Aorta (tissue), 5 donors: ENCODE results near the gene COL21A1. TPM values are rescaled to one million over a fixed set of nuclear protein-coding genes. Genes with fewer than 3 reads are reported as not detected.

Source experiments
- ATAC-seq: fragments of 200-7000 bp; cut with Tn5 transposase; one replicate; pipeline ENCODE4 v1.9.1; 2022; ENCODE audit warnings: moderate library complexity; ENCODE audit not compliant: low FRiP score
- DNase-seq, 2 donors: peaks; one replicate each; pipeline ENCODE4 v3.0.0-alpha.2; 2020
- H3K27ac ChIP-seq, 2 donors: one replicate each; pipeline ENCODE4 v1.5.1; 2013; ENCODE audit warnings: low read length in 2 of 2, mild to moderate bottlenecking in 2 of 2, moderate library complexity in 2 of 2, control low read depth in 1 of 2, inconsistent platforms in 1 of 2, low read depth in 1 of 2
- H3K27me3 ChIP-seq, 2 donors: one replicate each; pipeline ENCODE4 v1.6.1; 2013; ENCODE audit warnings: control low read depth in 1 of 2, low read length in 1 of 2, mild to moderate bottlenecking in 1 of 2, moderate library complexity in 1 of 2; ENCODE audit not compliant: insufficient read depth in 2 of 2, control insufficient read depth in 1 of 2
- H3K36me3 ChIP-seq, 2 donors: one replicate each; pipeline ENCODE4 v1.6.1; 2013; ENCODE audit warnings: control low read depth in 1 of 2, low read length in 1 of 2, mild to moderate bottlenecking in 1 of 2; ENCODE audit not compliant: insufficient read depth in 2 of 2, control insufficient read depth in 1 of 2
- H3K4me1 ChIP-seq, 2 donors: one replicate each; pipeline ENCODE4 v1.6.1; 2013; ENCODE audit warnings: low read length in 2 of 2, control low read depth in 1 of 2, mild to moderate bottlenecking in 1 of 2, moderate library complexity in 1 of 2; ENCODE audit not compliant: insufficient read depth in 2 of 2, control insufficient read depth in 1 of 2
- H3K4me3 ChIP-seq, 2 donors: one replicate each; pipeline ENCODE4 v1.5.1; 2013; ENCODE audit warnings: low read length in 2 of 2, control low read depth in 1 of 2, mild to moderate bottlenecking in 1 of 2
- H3K9me3 ChIP-seq: one replicate; pipeline ENCODE4 v1.6.1; 2013; ENCODE audit warnings: mild to moderate bottlenecking, low read length; ENCODE audit not compliant: control insufficient read depth
- WGBS, 2 donors: extraction: QIAGEN DNeasy Blood & Tissue Kit; methylation state at CpG; one replicate each; pipeline ENCODE4 v1.1.7; 2013; 5-methylcytosine and 5-hydroxymethylcytosine counted together
- intact Hi-C, 2 donors: fragments of 100-400 bp; cut with DNase I; formaldehyde crosslinking; loops; one replicate each; pipeline versions ENCODE4 v1.14.2 to v1.15.0; 2022
- polyA plus RNA-seq, 2 donors: library from polyadenylated mRNA; stranded (reverse); fragments of 200-250 nt; gene quantifications; one replicate each; pipeline ENCODE4 v1.2.3, GENCODE V29; 2013
- total RNA-seq, 2 donors: library from RNA; stranded (reverse); fragmentation: NEBNext Ultra II Directional; extraction: Animal tissue kit (Norgen Biotek cat#: 25700); gene quantifications; one replicate each; pipeline ENCODE4 v1.2.1, GENCODE V29; 2021
- donor health status: healthy with polysubstance abuse.
- donor health status: Bipolar disorder and iron deficiency.
- donor health status: DM: no; HTN: no; CAD: no.
- donor health status: DM: no; HTN: no; CAD: no.
- donor health status: DM: yes; HTN: yes; CAD: no.

The COL21A1 gene
- total and polyA plus RNA-seq, 4 donors, result 22.5 to 67.0 (median 31.1) TPM

- WGBS, 2 donors, result 53 to 72% methylated on average over 9 of the region's 9 CpGs
- no peaks in the 10 kb centered on the region for H3K27me3 ChIP-seq
- ATAC-seq (no peak), DNase-seq (no peak)
- H3K4me1 ChIP-seq, result no peaks in the 10 kb centered on the region
- H3K4me3 ChIP-seq, result peak overlapping the region in 1 of 2 donors; percentile 14
- H3K36me3 ChIP-seq, result no peaks in the 10 kb centered on the region
- intact Hi-C loops, result loop anchor here in 1 of 2 donors (10.0 kb wide), 1 partner anchor 46 kb away; no protein-coding TSS in a partner anchor
- no peak overlapping the region for H3K27ac ChIP-seq
- no peaks in the 10 kb centered on the region for H3K9me3 ChIP-seq
These were observed 59.0 kb downstream of the COL21A1 start for GRCh38 chr6:56188429-56188828.

- Histone ChIP-seq H3K27me3 (no peaks in the 10 kb centered on the region), H3K9me3 (no peaks in the 10 kb centered on the region), H3K36me3 (no peaks in the 10 kb centered on the region), H3K27ac (no peak overlapping the region), H3K4me1 (no peaks in the 10 kb centered on the region), H3K4me3 (no peak overlapping the region)
- DNase-seq, result no peak
- ATAC-seq, result no peak
- intact Hi-C loops, result loop anchor here in 1 of 2 donors (10.0 kb wide), 1 partner anchor 47 kb away; no protein-coding TSS in a partner anchor
These were observed 59.7 kb downstream of the COL21A1 start for GRCh38 chr6:56187686-56188085.

- Histone ChIP-seq H3K4me1 (peaks cover 0 to 4% of the 10 kb centered on the region in 2 donors), H3K27ac (no peak overlapping the region), H3K4me3 (no peak overlapping the region), H3K27me3 (no peaks in the 10 kb centered on the region), H3K36me3 (no peaks in the 10 kb centered on the region), H3K9me3 (no peaks in the 10 kb centered on the region)
- ATAC-seq, result no peak
- intact Hi-C loops, result no loop called here
- no peak for DNase-seq
These were observed 70.6 kb downstream of the COL21A1 start for GRCh38 chr6:56176741-56177140.

DNA sequence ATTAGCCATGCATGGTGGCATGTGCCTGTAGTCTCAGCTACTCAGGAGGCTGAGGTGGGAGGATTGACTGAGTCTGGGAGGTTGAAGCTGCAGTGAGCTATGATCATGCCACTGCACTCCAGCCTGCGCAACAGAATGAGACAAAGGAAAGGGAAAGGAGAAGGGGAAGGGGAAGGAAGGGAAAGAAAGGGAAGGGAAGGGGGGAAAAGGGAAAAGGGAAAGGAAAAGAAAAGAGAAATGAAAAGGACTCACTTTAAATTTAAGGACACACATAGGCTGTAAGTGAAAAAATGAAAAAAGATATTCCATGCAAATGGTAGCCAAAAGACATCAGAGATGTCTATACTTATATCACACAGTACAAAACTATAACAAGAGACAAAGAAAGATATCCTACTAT, 74.2 kb downstream of the COL21A1 start:
- intact Hi-C loops, result no loop called here
- no peak for ATAC-seq
- WGBS, 2 donors, result 89 to 98% methylated on average over 1 of the region's 1 CpG
- Histone ChIP-seq H3K27ac (no peak overlapping the region), H3K36me3 (no peaks in the 10 kb centered on the region), H3K9me3 (no peaks in the 10 kb centered on the region), H3K27me3 (no peaks in the 10 kb centered on the region), H3K4me1 (no peaks in the 10 kb centered on the region), H3K4me3 (no peak overlapping the region)
- DNase-seq, result no peak

- DNase-seq (no peak), ATAC-seq (no peak)
- no peaks in the 10 kb centered on the region for H3K27me3 ChIP-seq
- no peaks in the 10 kb centered on the region for H3K4me1 ChIP-seq
- intact Hi-C loops, result no loop called here
- H3K36me3 ChIP-seq, result no peaks in the 10 kb centered on the region
- 80 to 92% methylated on average over 2 of the region's 2 CpGs for WGBS, 2 donors
- H3K27ac ChIP-seq, result no peak overlapping the region
- H3K4me3 ChIP-seq, result no peak overlapping the region
- no peaks in the 10 kb centered on the region for H3K9me3 ChIP-seq
These were observed 75.2 kb downstream of the COL21A1 start for GRCh38 chr6:56172144-56172543.

DNA sequence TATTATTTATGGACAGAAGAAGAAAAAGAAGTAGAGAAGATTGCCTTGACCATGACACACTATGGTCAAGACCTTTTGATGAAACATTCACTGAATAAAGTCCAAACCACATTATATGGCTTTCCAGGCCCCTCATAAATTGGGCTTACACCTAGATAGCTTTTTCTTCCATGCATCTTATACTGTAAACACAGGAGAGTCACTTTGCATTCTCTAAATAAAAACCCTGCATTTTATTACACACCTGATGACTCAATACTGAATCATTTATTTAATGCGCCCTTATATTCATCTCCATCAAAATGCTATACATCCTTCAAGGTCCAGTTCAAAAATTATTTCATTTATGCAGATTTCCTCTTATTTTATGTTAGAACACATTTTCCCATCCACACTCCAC, 78.0 kb downstream of the COL21A1 start:
- no peak overlapping the region for H3K27ac ChIP-seq
- no peaks in the 10 kb centered on the region for H3K27me3 ChIP-seq
- WGBS, 2 donors, result 98 to 100% methylated on average over 1 of the region's 1 CpG
- H3K9me3 ChIP-seq, result no peaks in the 10 kb centered on the region
- no peaks in the 10 kb centered on the region for H3K4me1 ChIP-seq
- no peak overlapping the region for H3K4me3 ChIP-seq
- intact Hi-C loops, result no loop called here
- DNase-seq (no peak), ATAC-seq (no peak)
- no peaks in the 10 kb centered on the region for H3K36me3 ChIP-seq

DNA sequence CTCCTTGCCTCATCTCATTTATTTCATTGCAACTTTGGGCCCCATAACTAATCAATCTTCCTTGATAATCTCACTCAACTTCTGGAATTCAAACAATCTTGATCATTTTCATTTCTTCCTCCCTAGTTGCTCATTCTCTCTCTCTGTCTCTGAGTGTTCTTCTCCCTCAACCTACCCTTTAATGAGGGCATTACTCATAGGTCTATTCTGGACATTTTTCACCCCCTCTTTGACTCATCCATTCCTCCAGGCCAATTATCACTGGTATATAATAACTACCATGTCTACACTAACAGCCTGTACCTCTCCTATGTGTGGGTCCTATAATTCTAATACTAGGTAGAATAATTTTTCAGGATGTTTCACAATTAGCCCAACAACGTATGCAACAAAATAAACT, 78.8 kb downstream of the COL21A1 start:
- DNase-seq (no peak), ATAC-seq (no peak)
- intact Hi-C loops, result no loop called here
- Histone ChIP-seq H3K27ac (no peak overlapping the region), H3K4me3 (no peak overlapping the region), H3K36me3 (no peaks in the 10 kb centered on the region), H3K4me1 (no peaks in the 10 kb centered on the region), H3K9me3 (no peaks in the 10 kb centered on the region), H3K27me3 (no peaks in the 10 kb centered on the region)
- WGBS, 2 donors, result 60 to 69% methylated on average over 1 of the region's 1 CpG

GRCh38 chr6:56162081-56162480, 85.3 kb downstream of the COL21A1 start:
- Histone ChIP-seq H3K9me3 (no peaks in the 10 kb centered on the region), H3K36me3 (peaks cover 0 to 5% of the 10 kb centered on the region in 2 donors), H3K4me1 (no peaks in the 10 kb centered on the region), H3K27me3 (no peaks in the 10 kb centered on the region), H3K27ac (no peak overlapping the region), H3K4me3 (no peak overlapping the region)
- 33 to 38% methylated on average over 1 of the region's 1 CpG for WGBS, 2 donors
- ATAC-seq (no peak), DNase-seq (no peak)
- intact Hi-C loops, result no loop called here

DNA sequence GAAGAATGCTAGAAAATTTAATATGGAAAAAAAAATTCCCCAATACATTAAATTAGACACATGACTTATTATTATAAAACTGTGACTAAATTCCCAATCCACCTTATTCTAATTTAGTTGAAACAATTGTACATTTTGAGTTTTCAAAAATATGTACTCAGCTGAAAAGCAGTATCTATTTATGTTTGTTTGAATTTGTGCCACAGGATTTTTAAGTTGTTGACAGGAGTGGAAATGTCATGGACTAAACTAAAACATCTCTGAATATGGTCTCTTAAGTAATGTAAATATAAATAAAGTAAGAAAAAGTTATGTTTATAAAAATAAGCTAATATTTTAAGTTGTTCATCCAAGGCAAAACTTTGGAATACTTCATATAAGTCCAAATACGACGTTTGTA, 86.9 kb downstream of the COL21A1 start:
- Histone ChIP-seq H3K4me3 (no peak overlapping the region), H3K27me3 (no peaks in the 10 kb centered on the region), H3K27ac (no peak overlapping the region), H3K36me3 (peaks cover 3 to 5% of the 10 kb centered on the region in 2 donors), H3K4me1 (no peaks in the 10 kb centered on the region), H3K9me3 (no peaks in the 10 kb centered on the region)
- intact Hi-C loops, result no loop called here
- WGBS, 2 donors, result 75 to 82% methylated on average over 2 of the region's 2 CpGs
- DNase-seq (no peak), ATAC-seq (no peak)
